22Rv1 (cell line): ENCODE data around the gene UBE2Q1.

Experiments used
- CTCF ChIP-seq: fragments of 450-650 bp; IDR thresholded peaks from 2 replicates; pipeline ENCODE4 v1.5.1; 2017; ENCODE audit warnings: mild to moderate bottlenecking
- ZFX ChIP-seq: fragments of 450-650 bp; IDR thresholded peaks from 2 replicates; pipeline ENCODE4 v1.6.1; 2017; ENCODE audit warnings: antibody characterized with exemption, borderline replicate concordance

GRCh38 chr1:154549202-154549770 is 9.2 kb downstream of the UBE2Q1 start:
- TF ChIP-seq CTCF (no peak), ZFX (no peak)
